Gastroesophageal sphincter (tissue), 4 donors: ENCODE results near the gene CATSPER4. TPM values are rescaled to one million over a fixed set of nuclear protein-coding genes. Genes with fewer than 3 reads are reported as not detected.

Source experiments
- ATAC-seq: fragments of 150-250 bp; one replicate; pipeline ENCODE4 v1.9.1; 2016; ENCODE audit warnings: mild to moderate bottlenecking, moderate library complexity
- H3K27ac ChIP-seq, 4 donors: fragments of 200-600 bp; sonication (generic) in 3 of 4; 1 replicate in 3 of 4; 2 replicates in 1 of 4; pipeline ENCODE4 v1.5.1; 2016 to 2019
- H3K27me3 ChIP-seq: fragments of 200-600 bp; sonication (generic); one replicate; pipeline ENCODE4 v1.5.1; 2019
- H3K36me3 ChIP-seq, 2 donors: fragments of 200-600 bp; sonication (generic); one replicate each; pipeline ENCODE4 v1.5.1; 2019; ENCODE audit warnings: control low read depth in 1 of 2
- H3K4me1 ChIP-seq, 3 donors: fragments of 200-600 bp; sonication (generic); 1 replicate in 2 of 3; 2 replicates in 1 of 3; pipeline ENCODE4 v1.5.1; 2016 to 2019; ENCODE audit warnings: control low read depth in 2 of 3
- H3K4me3 ChIP-seq, 2 donors: fragments of 200-600 bp; sonication (generic); one replicate each; pipeline ENCODE4 v1.5.1; 2019; ENCODE audit warnings: mild to moderate bottlenecking in 1 of 2, moderate library complexity in 1 of 2
- H3K9me3 ChIP-seq, 3 donors: fragments of 200-600 bp; sonication (generic); one replicate each; pipeline ENCODE4 v1.5.1; 2017 to 2019; ENCODE audit warnings: control low read depth in 2 of 3
- EP300 ChIP-seq: sonication (generic); formaldehyde crosslinking; IDR thresholded peaks from one replicate; pipeline ENCODE4 v1.6.1; 2017; ENCODE audit warnings: antibody characterized with exemption, mild to moderate bottlenecking
- POLR2A ChIP-seq, 2 donors: fragments of 450-650 bp; IDR thresholded peaks; one replicate each; pipeline ENCODE4 v1.6.1; 2017; ENCODE audit warnings: antibody characterized with exemption in 2 of 2, mild to moderate bottlenecking in 2 of 2, moderate library complexity in 1 of 2
- POLR2AphosphoS5 ChIP-seq: sonication (generic); formaldehyde crosslinking; IDR thresholded peaks from one replicate; pipeline ENCODE4 v1.6.1; 2017; ENCODE audit warnings: antibody characterized with exemption
- WGBS, 2 donors: methylation state at CpG; one replicate each; pipeline ENCODE4 v1.1.5; 2018; ENCODE audit warnings: low coverage in 1 of 2; 5-methylcytosine and 5-hydroxymethylcytosine counted together
- total RNA-seq, 4 donors: library from RNA; depleted of rRNA; stranded (reverse); fragments of >200 nt; gene quantifications; one replicate each; pipeline ENCODE4 v1.1.0, GENCODE V29; 2016
- TF ChIP-seq, protein P1 (sequence below), 4 experiments: fragments of 200-600 bp in 2 of 4; fragments of 450-650 bp in 2 of 4; sonication (generic) in 1 of 4; IDR thresholded peaks; one replicate each; pipeline ENCODE4 v1.5.1; 2017 to 2019; ENCODE audit warnings: antibody characterized with exemption in 4 of 4, mild to moderate bottlenecking in 2 of 4, moderate library complexity in 2 of 4

Gene CATSPER4
- total RNA-seq, 4 donors from 2014 or later = not detected

DNA sequence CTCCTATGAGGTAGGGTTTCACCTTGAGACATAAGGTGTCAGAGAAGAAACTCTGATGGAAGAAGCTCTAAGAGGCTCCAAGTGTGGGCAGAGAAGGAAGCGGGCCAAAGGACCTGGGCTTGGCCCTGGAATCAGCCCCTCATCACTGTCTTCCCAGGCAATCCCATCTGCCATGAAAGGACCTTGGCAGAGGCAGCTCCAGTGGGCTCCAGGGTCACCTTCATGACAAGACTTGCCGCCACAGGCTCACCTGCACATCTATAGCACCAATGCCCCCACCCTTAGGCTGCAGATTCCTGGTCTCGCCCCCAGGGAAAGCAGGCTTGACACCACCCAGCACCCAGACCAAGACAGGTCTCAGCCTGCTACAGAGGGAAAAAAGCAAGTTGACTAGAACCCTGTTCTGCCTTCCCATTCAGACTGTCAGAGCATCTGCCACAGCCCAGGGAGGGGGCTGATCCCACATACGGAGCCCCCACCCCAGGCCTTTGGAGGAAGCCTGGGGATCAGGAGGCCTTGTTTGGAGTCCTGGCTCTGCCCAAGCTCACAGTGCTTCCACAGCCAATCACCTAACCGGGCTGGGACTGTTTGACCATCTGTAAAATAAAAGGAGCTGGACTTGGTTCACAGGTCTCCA is 32.0 kb upstream of the CATSPER4 start:
- Histone ChIP-seq H3K36me3 (no peaks in the 10 kb centered on the region), H3K4me3 (peak overlapping the region in 1 of 2 donors; percentile 56), H3K4me1 (peaks cover 0 to 19% (median 6%) of the 10 kb centered on the region in 3 donors), H3K27ac (peak overlapping the region in 3 of 4 donors; percentile 38 to 54 (median 50)), H3K9me3 (no peaks in the 10 kb centered on the region), H3K27me3 (peaks cover 54% of the 10 kb centered on the region)
- TF ChIP-seq POLR2A (IDR thresholded peaks at IDR 0.05) (no peak), EP300 (no peak), POLR2AphosphoS5 (no peak)
- TF ChIP-seq, protein P1, sequence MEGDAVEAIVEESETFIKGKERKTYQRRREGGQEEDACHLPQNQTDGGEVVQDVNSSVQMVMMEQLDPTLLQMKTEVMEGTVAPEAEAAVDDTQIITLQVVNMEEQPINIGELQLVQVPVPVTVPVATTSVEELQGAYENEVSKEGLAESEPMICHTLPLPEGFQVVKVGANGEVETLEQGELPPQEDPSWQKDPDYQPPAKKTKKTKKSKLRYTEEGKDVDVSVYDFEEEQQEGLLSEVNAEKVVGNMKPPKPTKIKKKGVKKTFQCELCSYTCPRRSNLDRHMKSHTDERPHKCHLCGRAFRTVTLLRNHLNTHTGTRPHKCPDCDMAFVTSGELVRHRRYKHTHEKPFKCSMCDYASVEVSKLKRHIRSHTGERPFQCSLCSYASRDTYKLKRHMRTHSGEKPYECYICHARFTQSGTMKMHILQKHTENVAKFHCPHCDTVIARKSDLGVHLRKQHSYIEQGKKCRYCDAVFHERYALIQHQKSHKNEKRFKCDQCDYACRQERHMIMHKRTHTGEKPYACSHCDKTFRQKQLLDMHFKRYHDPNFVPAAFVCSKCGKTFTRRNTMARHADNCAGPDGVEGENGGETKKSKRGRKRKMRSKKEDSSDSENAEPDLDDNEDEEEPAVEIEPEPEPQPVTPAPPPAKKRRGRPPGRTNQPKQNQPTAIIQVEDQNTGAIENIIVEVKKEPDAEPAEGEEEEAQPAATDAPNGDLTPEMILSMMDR (IDR thresholded peaks at IDR 0.05) = no peak
- ATAC-seq = no peak
- WGBS, 2 donors = 40% methylated on average over 1 of the region's 5 CpGs; no CpG with 5 or more reads in 1 of the 2 donors

DNA sequence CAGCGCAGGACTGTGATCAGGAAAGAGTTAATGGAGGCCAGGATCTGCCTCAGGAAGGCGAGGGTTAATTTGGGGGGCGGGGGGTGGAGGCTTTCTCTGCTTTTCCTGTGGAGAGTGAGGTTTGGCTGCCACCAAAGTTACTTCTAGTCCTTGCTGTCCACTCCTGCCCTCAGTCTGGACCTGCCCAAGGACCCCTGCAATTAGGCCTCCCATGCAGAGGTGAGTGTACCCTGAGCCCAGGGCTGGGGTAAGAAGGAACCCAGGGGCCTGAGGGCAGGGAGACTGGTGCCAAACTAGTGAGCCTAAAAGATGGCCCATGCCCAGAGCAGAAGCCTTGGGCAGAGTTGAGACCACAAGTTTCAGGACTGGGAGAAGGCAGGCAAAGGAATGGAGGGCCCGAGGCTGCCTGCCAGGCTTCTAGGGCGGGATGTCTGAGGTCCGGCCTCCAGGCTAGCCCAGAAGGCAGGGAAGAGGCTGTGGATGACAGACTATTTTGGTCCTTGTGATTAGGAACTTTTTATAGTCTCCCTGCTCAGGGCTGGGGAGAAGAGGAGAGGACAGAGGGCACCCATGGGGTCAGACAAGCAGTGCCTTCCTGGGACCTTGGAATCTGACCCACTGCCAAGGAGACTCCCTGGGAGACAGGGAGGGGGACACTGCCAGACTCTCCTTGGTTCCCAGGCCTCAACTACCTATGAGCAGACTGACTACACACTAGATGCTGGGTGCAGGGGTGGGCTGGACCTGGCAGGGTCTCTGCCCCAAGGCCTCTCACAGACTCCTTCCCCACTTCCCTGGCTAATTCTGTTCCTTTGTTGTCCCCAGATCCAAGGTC is 31.3 kb upstream of the CATSPER4 start, which contains the start of gene FAM110D:
FAM110D (plus strand) TSS at position 172 of the 835 bp plus-strand sequence. CDS start 2,213 bp downstream, outside the sequence.
- H3K4me3 ChIP-seq = peak within 1 kb of the TSS in 1 of 2 donors; percentile 56
- no peaks in the 10 kb centered on the region for H3K36me3 ChIP-seq
- no peak for TF ChIP-seq EP300
- TF ChIP-seq, protein P1 (IDR thresholded peaks at IDR 0.05) = no peak
- no peak for TF ChIP-seq POLR2AphosphoS5
- TF ChIP-seq POLR2A (IDR thresholded peaks at IDR 0.05) = no peak
- H3K4me1 ChIP-seq = peaks cover 0 to 25% (median 10%) of the 10 kb centered on the region in 3 donors
- peak within 1 kb of the TSS in 3 of 4 donors; percentile 38 to 54 (median 50) for H3K27ac ChIP-seq
- ATAC-seq = no peak
- H3K9me3 ChIP-seq = no peaks in the 10 kb centered on the region
- peaks cover 47% of the 10 kb centered on the region for H3K27me3 ChIP-seq
- WGBS, 2 donors = 0 to 77% methylated on average over 1 to 2 of the region's 6 CpGs

- Histone ChIP-seq H3K9me3 (no peaks in the 10 kb centered on the region), H3K36me3 (no peaks in the 10 kb centered on the region), H3K4me1 (peaks cover 0 to 30% (median 10%) of the 10 kb centered on the region in 3 donors), H3K27ac (peak overlapping the region in 3 of 4 donors; percentile 38 to 54 (median 50)), H3K27me3 (peaks cover 43% of the 10 kb centered on the region), H3K4me3 (peak overlapping the region in 1 of 2 donors; percentile 56)
- ATAC-seq = no peak
- no peak for TF ChIP-seq EP300
- TF ChIP-seq, protein P1 (IDR thresholded peaks at IDR 0.05) = no peak
- TF ChIP-seq POLR2AphosphoS5 = no peak
- TF ChIP-seq POLR2A (IDR thresholded peaks at IDR 0.05) = no peak
- WGBS, 2 donors = 68% methylated on average over 4 of the region's 4 CpGs; no CpG with 5 or more reads in 1 of the 2 donors
Measured at GRCh38 chr1:26159743-26160039, 30.7 kb upstream of the CATSPER4 start.

- ATAC-seq = peak; percentile 1
- Histone ChIP-seq H3K27me3 (peaks cover 34% of the 10 kb centered on the region), H3K36me3 (no peaks in the 10 kb centered on the region), H3K4me3 (peak overlapping the region; percentile 35 to 56), H3K9me3 (no peaks in the 10 kb centered on the region), H3K27ac (peak overlapping the region in 3 of 4 donors; percentile 56 to 78 (median 60)), H3K4me1 (peaks cover 0 to 33% (median 10%) of the 10 kb centered on the region in 3 donors)
- TF ChIP-seq POLR2AphosphoS5 (no peak), POLR2A (IDR thresholded peaks at IDR 0.05) (no peak), EP300 (no peak)
- TF ChIP-seq, protein P1 (IDR thresholded peaks at IDR 0.05) = no peak
- 100% methylated on average over 1 of the region's 18 CpGs; no CpG with 5 or more reads in 1 of the 2 donors for WGBS, 2 donors
Measured at GRCh38 chr1:26160527-26161414, 29.6 kb upstream of the CATSPER4 start.
